HCT116 (cell line): ENCODE data around the gene RALGPS1. TPM values are rescaled to one million over a fixed set of nuclear protein-coding genes. Genes with fewer than 3 reads are reported as not detected.

Experiments
- ATAC-seq: fragments of 200-7000 bp; cut with Tn5 transposase; 2 replicates; pipeline ENCODE4 v1.9.1; 2020; ENCODE audit warnings: mild to moderate bottlenecking, moderate library complexity
- BruUV-seq: library from RNA; stranded (reverse); fragments of 400-500 nt; replicated peaks from 2 replicates; lab custom pipeline; 2021; lab: Mats Ljungman, UMichigan
- CTCF ChIA-PET: fragments of 300-600 bp; sonication (Branson Sonifier 250); formaldehyde crosslinking; loops from one replicate; lab custom pipeline; 2021; ENCODE audit warnings: antibody characterized with exemption; lab: Charles Lee
- POLR2A ChIA-PET: fragments of 300-600, 350-600 bp; sonication (Branson Sonifier 250); formaldehyde crosslinking; loops from one replicate; lab custom pipeline; 2021; ENCODE audit warnings: antibody characterized with exemption; lab: Charles Lee
- RAD21 ChIA-PET, 2 experiments: fragments of 300-600 bp; sonication (Branson Sonifier 250); formaldehyde crosslinking; loops; one replicate each; lab custom pipeline; 2023; ENCODE audit warnings: low total read pairs in 2 of 2; ENCODE audit not compliant: uncharacterized antibody in 2 of 2, unreplicated experiment in 2 of 2, low non-redundant PET in 1 of 2; lab: Charles Lee
- DNase-seq: peaks from one replicate; pipeline ENCODE4 v3.0.0-alpha.2; 2010; ENCODE audit warnings: low read depth, low spot score
- H2AFZ ChIP-seq: fragments of 200-600 bp; shearing (Covaris generic), sonication (generic); 2 replicates; pipeline ENCODE4 v1.6.1; 2017; ENCODE audit warnings: low read depth, mixed run types, mixed read lengths, antibody characterized with exemption, low read length; ENCODE audit not compliant: poor library complexity, severe bottlenecking
- H3K27ac ChIP-seq: 2 replicates; pipeline ENCODE4 v1.5.1; 2012; ENCODE audit warnings: low read depth, low read length
- H3K27me3 ChIP-seq: fragments of 200-600 bp; sonication (generic); 2 replicates; pipeline ENCODE4 v1.6.1; 2016; ENCODE audit warnings: mixed run types, low read length, mixed read lengths; ENCODE audit not compliant: insufficient read depth
- H3K36me3 ChIP-seq, 2 experiments: fragments of 200-500 bp in 1 of 2; fragments of 200-600 bp in 1 of 2; sonication (Bioruptor generic) in 1 of 2; sonication (generic) in 1 of 2; 2 replicates each; pipeline versions ENCODE4 v1.5.1 to v1.6.1; 2014 to 2016; ENCODE audit warnings: low read length in 2 of 2, inconsistent platforms in 1 of 2, mixed read lengths in 1 of 2, mixed run types in 1 of 2; ENCODE audit not compliant: insufficient read depth in 2 of 2, control insufficient read depth in 1 of 2
- H3K4me1 ChIP-seq, 2 experiments: fragments of 200-600 bp in 1 of 2; sonication (generic) in 1 of 2; 2 replicates each; pipeline versions ENCODE4 v1.5.1 to v1.6.1; 2012 to 2017; ENCODE audit warnings: low read length in 2 of 2, inconsistent platforms in 1 of 2, mild to moderate bottlenecking in 1 of 2, mixed read lengths in 1 of 2, mixed run types in 1 of 2, moderate library complexity in 1 of 2; ENCODE audit not compliant: insufficient read depth in 2 of 2, control insufficient read depth in 1 of 2
- H3K4me2 ChIP-seq: fragments of 200-600 bp; sonication (generic); 2 replicates; pipeline ENCODE4 v1.6.1; 2017; ENCODE audit warnings: mixed run types, low read length, mixed read lengths
- H3K4me3 ChIP-seq, 2 experiments: fragments of 200-600 bp in 1 of 2; sonication (generic) in 1 of 2; replicated peaks in 1 of 2; 2 replicates each; pipeline ENCODE4 v1.5.1; 2011 to 2016; ENCODE audit warnings: low read length in 2 of 2, control low read depth in 1 of 2, low read depth in 1 of 2, mild to moderate bottlenecking in 1 of 2, mixed read lengths in 1 of 2, mixed run types in 1 of 2
- H3K79me2 ChIP-seq: fragments of 200-600 bp; sonication (generic); 2 replicates; pipeline ENCODE4 v1.6.1; 2017; ENCODE audit warnings: mild to moderate bottlenecking, mixed run types, low read length, moderate library complexity, mixed read lengths; ENCODE audit not compliant: insufficient read depth
- H3K9ac ChIP-seq: fragments of 200-600 bp; sonication (generic); 2 replicates; pipeline ENCODE4 v1.6.1; 2016; ENCODE audit warnings: low read length, mixed read lengths
- H3K9me2 ChIP-seq: fragments of 200-600 bp; sonication (generic), shearing (Covaris generic); 2 replicates; pipeline ENCODE4 v1.6.1; 2017; ENCODE audit warnings: mixed run types, mild to moderate bottlenecking, moderate library complexity; ENCODE audit not compliant: insufficient read depth
- H3K9me3 ChIP-seq, 2 experiments: fragments of 200-500 bp in 1 of 2; fragments of 200-600 bp in 1 of 2; sonication (Bioruptor generic) in 1 of 2; sonication (generic) in 1 of 2; 2 replicates each; pipeline ENCODE4 v1.6.1; 2014 to 2017; ENCODE audit warnings: low read length in 2 of 2, mixed read lengths in 2 of 2, inconsistent platforms in 1 of 2, low read depth in 1 of 2, mild to moderate bottlenecking in 1 of 2, mixed run types in 1 of 2, moderate library complexity in 1 of 2; ENCODE audit not compliant: control insufficient read depth in 1 of 2, insufficient read depth in 1 of 2
- H4K20me1 ChIP-seq: fragments of 200-600 bp; sonication (generic), shearing (Covaris generic); 2 replicates; pipeline ENCODE4 v1.6.1; 2017; ENCODE audit warnings: mixed run types, mild to moderate bottlenecking, moderate library complexity; ENCODE audit not compliant: insufficient read depth
- CBX3 ChIP-seq: IDR thresholded peaks from 2 replicates; pipeline ENCODE4 v1.6.1; 2012; ENCODE audit warnings: low read depth
- CTCF ChIP-seq, 3 experiments: fragments of 200-600 bp in 1 of 3; sonication (generic) in 1 of 3; IDR thresholded peaks in 2 of 3; conservative IDR thresholded peaks in 1 of 3; 2 replicates each; pipeline ENCODE4 v1.5.1; 2012 to 2017; ENCODE audit warnings: low read depth in 2 of 3, low read length in 2 of 3, antibody characterized with exemption in 1 of 3, borderline replicate concordance in 1 of 3, control low read depth in 1 of 3, mild to moderate bottlenecking in 1 of 3, mixed read lengths in 1 of 3, mixed run types in 1 of 3, moderate library complexity in 1 of 3; ENCODE audit not compliant: insufficient read depth in 1 of 3
- ELF1 ChIP-seq: IDR thresholded peaks from 2 replicates; pipeline ENCODE4 v1.6.1; 2012; ENCODE audit warnings: low read depth, borderline replicate concordance
- POLR2A ChIP-seq: IDR thresholded peaks from 2 replicates; pipeline ENCODE4 v1.7.0; 2011; ENCODE audit warnings: borderline replicate concordance; ENCODE audit not compliant: insufficient read depth, insufficient read length; ENCODE audit errors: extremely low read depth
- TCF7L2 ChIP-seq: IDR thresholded peaks from 2 replicates; pipeline ENCODE4 v1.7.0; 2011; ENCODE audit warnings: borderline replicate concordance, inconsistent platforms; ENCODE audit not compliant: insufficient read depth, insufficient read length; ENCODE audit errors: extremely low read depth
- ZNF274 ChIP-seq: fragments of 200-500 bp; sonication (Bioruptor generic); IDR thresholded peaks from 2 replicates; pipeline ENCODE4 v1.6.1; 2014; ENCODE audit warnings: mild to moderate bottlenecking, low read depth, low read length, inconsistent platforms
- intact Hi-C: fragments of 100-400 bp; cut with micrococcal nuclease; formaldehyde crosslinking; loops from 2 replicates; pipeline ENCODE4 v1.10.0; 2022
- total RNA-seq: library from RNA; stranded (reverse); gene quantifications from one replicate; pipeline ENCODE4 v1.2.1, GENCODE V29; 2021; ENCODE audit not compliant: unreplicated experiment
- TF ChIP-seq, protein P1 (sequence below): IDR thresholded peaks from 2 replicates; pipeline ENCODE4 v1.6.1; 2011; ENCODE audit warnings: mild to moderate bottlenecking, low read length, moderate library complexity; ENCODE audit not compliant: insufficient replicate concordance; ENCODE audit errors: extremely low read depth

Gene RALGPS1
- total RNA-seq, 1 experiment from 2014 or later = 7.6 TPM

GRCh38 chr9:127174386-127175318 lies 260.1 kb downstream of the RALGPS1 start:
- intact Hi-C loops = no loop called here
- ChIA-PET CTCF (interaction anchor here (1.8 kb wide), 1 partner anchor 209 kb away, joined by 4 read pairs; no protein-coding TSS in a partner anchor), POLR2A (no interaction called here), RAD21 (interaction anchor here in 1 of 2 experiments (0.6 kb wide), 1 partner anchor 63 kb away, joined by 7 read pairs; no protein-coding TSS in a partner anchor)
- H3K4me2 ChIP-seq = no peak overlapping the region
- no peaks in the 10 kb centered on the region for H3K36me3 ChIP-seq
- H3K4me3 ChIP-seq = no peak overlapping the region
- H3K9me2 ChIP-seq = no peaks in the 10 kb centered on the region
- H4K20me1 ChIP-seq = no peaks in the 10 kb centered on the region
- no peaks in the 10 kb centered on the region for H3K27me3 ChIP-seq
- H2AFZ ChIP-seq = no peak overlapping the region
- no peaks in the 10 kb centered on the region for H3K79me2 ChIP-seq
- H3K27ac ChIP-seq = no peak overlapping the region
- no peak overlapping the region for H3K9ac ChIP-seq
- ATAC-seq (no peak), DNase-seq (no peak)
- H3K9me3 ChIP-seq = no peaks in the 10 kb centered on the region
- TF ChIP-seq CBX3 (no peak), CTCF (IDR thresholded peaks at IDR 0.05 in 2 of 3, conservative IDR thresholded peaks at IDR 0.05 in 1 of 3; ENCODE audit: borderline replicate concordance in 1 of 3, insufficient read depth in 1 of 3, low read depth in 2 of 3, low read length in 2 of 3) (no peak), ELF1 (no peak), ZNF274 (no peak), TCF7L2 (no peak), POLR2A (no peak)
- TF ChIP-seq, protein P1, sequence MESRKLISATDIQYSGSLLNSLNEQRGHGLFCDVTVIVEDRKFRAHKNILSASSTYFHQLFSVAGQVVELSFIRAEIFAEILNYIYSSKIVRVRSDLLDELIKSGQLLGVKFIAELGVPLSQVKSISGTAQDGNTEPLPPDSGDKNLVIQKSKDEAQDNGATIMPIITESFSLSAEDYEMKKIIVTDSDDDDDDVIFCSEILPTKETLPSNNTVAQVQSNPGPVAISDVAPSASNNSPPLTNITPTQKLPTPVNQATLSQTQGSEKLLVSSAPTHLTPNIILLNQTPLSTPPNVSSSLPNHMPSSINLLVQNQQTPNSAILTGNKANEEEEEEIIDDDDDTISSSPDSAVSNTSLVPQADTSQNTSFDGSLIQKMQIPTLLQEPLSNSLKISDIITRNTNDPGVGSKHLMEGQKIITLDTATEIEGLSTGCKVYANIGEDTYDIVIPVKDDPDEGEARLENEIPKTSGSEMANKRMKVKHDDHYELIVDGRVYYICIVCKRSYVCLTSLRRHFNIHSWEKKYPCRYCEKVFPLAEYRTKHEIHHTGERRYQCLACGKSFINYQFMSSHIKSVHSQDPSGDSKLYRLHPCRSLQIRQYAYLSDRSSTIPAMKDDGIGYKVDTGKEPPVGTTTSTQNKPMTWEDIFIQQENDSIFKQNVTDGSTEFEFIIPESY = no peak
- no TSS peak for BruUV-seq
- peaks cover 0 to 7% of the 10 kb centered on the region in 2 experiments; a peak in 1 of 4 replicates for H3K4me1 ChIP-seq
